Measurements from ENCODE around the gene SPDYC.

The SPDYC gene

GRCh38 chr11:65208785-65209710 is 39.0 kb downstream of the SPDYC start:
- DNase-seq, result no peak

GRCh38 chr11:65209711-65210360 is 39.8 kb downstream of the SPDYC start:
- DNase-seq, result no peak

- no peak for DNase-seq
Measured at GRCh38 chr11:65210361-65210731, 40.3 kb downstream of the SPDYC start.

- no peak for DNase-seq
Measured at GRCh38 chr11:65210748-65211147, 40.7 kb downstream of the SPDYC start.

GRCh38 chr11:65211293-65212105 is 41.5 kb downstream of the SPDYC start:
- no peak for DNase-seq

- DNase-seq, result no peak
Measured at GRCh38 chr11:65212226-65212801, 42.3 kb downstream of the SPDYC start.

GRCh38 chr11:65213322-65214211 is 43.5 kb downstream of the SPDYC start:
- DNase-seq, result no peak

GRCh38 chr11:65214212-65214845 is 44.3 kb downstream of the SPDYC start:
- no peak for DNase-seq

GRCh38 chr11:65215441-65216076 is 45.5 kb downstream of the SPDYC start:
- no peak for DNase-seq

- DNase-seq, result no peak
Measured at GRCh38 chr11:65216830-65217229, 46.8 kb downstream of the SPDYC start.

GRCh38 chr11:65217441-65218423 is 47.7 kb downstream of the SPDYC start:
- DNase-seq, result no peak

- no peak for DNase-seq
Measured at GRCh38 chr11:65218446-65218845, 48.4 kb downstream of the SPDYC start.

GRCh38 chr11:65219930-65220213 is 49.8 kb downstream of the SPDYC start:
- DNase-seq, result no peak

- DNase-seq, result no peak
Measured at GRCh38 chr11:65221026-65221425, 51.0 kb downstream of the SPDYC start.

Data from NCI-H1105 treated with DMSO at 0.1 percent for 48 hours (cell line).